GM12878 (cell line): ENCODE results near the gene NEURL3. TPM values are rescaled to one million over a fixed set of nuclear protein-coding genes. Genes with fewer than 3 reads are reported as not detected.

Experiments used
- ATAC-seq: fragments of 200-7000 bp; cut with Tn5 transposase; 3 replicates; pipeline ENCODE4 v1.9.1; 2020; ENCODE audit warnings: mild to moderate bottlenecking, moderate library complexity
- BruUV-seq: library from RNA; stranded (reverse); fragments of 400-500 nt; replicated peaks from 2 replicates; lab custom pipeline; 2021; lab: Mats Ljungman, UMichigan
- CTCF ChIA-PET: fragments of 300-600 bp; sonication (Branson Sonifier 250); formaldehyde crosslinking; extraction: SDS; loops from one replicate; lab custom pipeline; 2021; ENCODE audit warnings: inconsistent platforms; lab: Yijun Ruan, JAX
- POLR2A ChIA-PET: fragments of 350-600 bp; formaldehyde crosslinking; extraction: SDS; loops from one replicate; lab custom pipeline; 2021; ENCODE audit warnings: inconsistent platforms; lab: Charles Lee
- RAD21 ChIA-PET: fragments of 300-600 bp; sonication (Branson Sonifier 250); formaldehyde crosslinking; loops from one replicate; lab custom pipeline; 2023; ENCODE audit warnings: antibody characterized with exemption; ENCODE audit not compliant: unreplicated experiment; lab: Charles Lee
- SMC1A ChIA-PET: fragments of 300-600 bp; sonication (Branson Sonifier 250); formaldehyde crosslinking; loops from one replicate; lab custom pipeline; 2023; ENCODE audit not compliant: unreplicated experiment, uncharacterized antibody; lab: Charles Lee
- DNase-seq: peaks from one replicate; pipeline ENCODE4 v3.0.0-alpha.2; 2011; ENCODE audit warnings: low read depth, low spot score
- FAIRE-seq: peaks from 3 replicates; lab custom pipeline; 2011; peaks lifted over from hg19 to GRCh38; lab: Jason Lieb, UNC
- H2AFZ ChIP-seq: 2 replicates; pipeline ENCODE4 v1.6.0; 2011; ENCODE audit warnings: low read depth, low read length, control low read depth; ENCODE audit not compliant: control insufficient read depth
- H3K27ac ChIP-seq: 2 replicates; pipeline ENCODE4 v1.5.1; 2011; ENCODE audit warnings: control low read depth; ENCODE audit not compliant: control insufficient read depth, insufficient read depth
- H3K27me3 ChIP-seq, 2 experiments: replicated peaks in 1 of 2; 2 replicates each; pipeline versions ENCODE4 v1.6.0 to v1.6.1; 2011; ENCODE audit warnings: low read length in 1 of 2; ENCODE audit not compliant: control insufficient read depth in 2 of 2, insufficient read depth in 2 of 2
- H3K36me3 ChIP-seq, 2 experiments: 2 replicates each; pipeline ENCODE4 v1.5.1; 2011; ENCODE audit warnings: low read length in 1 of 2; ENCODE audit not compliant: control insufficient read depth in 2 of 2, insufficient read depth in 2 of 2
- H3K4me1 ChIP-seq: 2 replicates; pipeline ENCODE4 v1.6.1; 2011; ENCODE audit warnings: mild to moderate bottlenecking, low read length, moderate library complexity, mixed read lengths; ENCODE audit not compliant: control insufficient read depth, insufficient read depth
- H3K4me2 ChIP-seq: 2 replicates; pipeline ENCODE4 v1.6.0; 2011; ENCODE audit warnings: control low read depth; ENCODE audit not compliant: control insufficient read depth, insufficient read depth
- H3K4me3 ChIP-seq: fragments of 200-600 bp; sonication (generic); 2 replicates; pipeline ENCODE4 v1.5.1; 2016
- H3K79me2 ChIP-seq: 2 replicates; pipeline ENCODE4 v1.6.0; 2011; ENCODE audit warnings: low read length; ENCODE audit not compliant: control insufficient read depth, insufficient read depth
- H3K9ac ChIP-seq: 2 replicates; pipeline ENCODE4 v1.8.0; 2011; ENCODE audit warnings: low read length, control low read depth, mixed read lengths; ENCODE audit not compliant: control insufficient read depth, insufficient read depth
- H3K9me3 ChIP-seq: replicated peaks from 3 replicates; pipeline ENCODE4 v1.5.1; 2011; ENCODE audit warnings: mild to moderate bottlenecking, low read length; ENCODE audit not compliant: control insufficient read depth, insufficient read depth
- H4K20me1 ChIP-seq: 2 replicates; pipeline ENCODE4 v1.6.0; 2011; ENCODE audit not compliant: control insufficient read depth, insufficient read depth
- BCL3 ChIP-seq: IDR thresholded peaks from 2 replicates; pipeline ENCODE4 v1.6.1; 2011; ENCODE audit warnings: borderline replicate concordance, low read depth, mild to moderate bottlenecking, moderate library complexity, low read length; ENCODE audit not compliant: insufficient read depth, poor library complexity, severe bottlenecking
- CUX1 ChIP-seq: IDR thresholded peaks from 2 replicates; pipeline ENCODE4 v1.6.1; 2012; ENCODE audit warnings: improper control_type of control experiment, low read depth, low read length; ENCODE audit not compliant: insufficient replicate concordance
- EED ChIP-seq: sonication (generic); IDR thresholded peaks from 2 replicates; pipeline ENCODE4 v1.6.1; 2016; ENCODE audit warnings: antibody characterized with exemption, low read depth
- GATAD2B ChIP-seq: fragments of 450-650 bp; conservative IDR thresholded peaks from 2 replicates; pipeline ENCODE4 v1.6.1; 2017; ENCODE audit warnings: low read depth, mild to moderate bottlenecking, moderate library complexity
- IKZF1 ChIP-seq: fragments of 450-650 bp; conservative IDR thresholded peaks from 2 replicates; pipeline ENCODE4 v1.6.1; 2017; ENCODE audit warnings: antibody characterized with exemption, mild to moderate bottlenecking
- MYB ChIP-seq: fragments of 150-350 bp; IDR thresholded peaks from 2 replicates; pipeline ENCODE4 v1.6.1; 2014; ENCODE audit warnings: mild to moderate bottlenecking, low read depth, low read length, borderline replicate concordance
- MYC ChIP-seq: IDR thresholded peaks from 2 replicates; pipeline ENCODE4 v1.6.1; 2011; ENCODE audit warnings: mild to moderate bottlenecking, low read length, moderate library complexity, inconsistent platforms; ENCODE audit not compliant: insufficient read depth, insufficient replicate concordance, insufficient read length, severe bottlenecking
- NFYA ChIP-seq: IDR thresholded peaks from 2 replicates; pipeline ENCODE4 v1.6.1; 2011; ENCODE audit warnings: low read depth, mild to moderate bottlenecking, low read length, improper control_type of control experiment, borderline replicate concordance
- NR2C2 ChIP-seq: IDR thresholded peaks from 2 replicates; pipeline ENCODE4 v1.6.1; 2011; ENCODE audit warnings: borderline replicate concordance, low read depth; ENCODE audit not compliant: control insufficient read depth, insufficient read length
- POU2F2 ChIP-seq: IDR thresholded peaks from 3 replicates; pipeline ENCODE4 v1.6.1; 2011; ENCODE audit warnings: low read depth, mild to moderate bottlenecking, low read length, borderline replicate concordance
- RB1 ChIP-seq: fragments of 450-650 bp; formaldehyde crosslinking; IDR thresholded peaks from 2 replicates; pipeline ENCODE4 v1.6.1; 2017; ENCODE audit warnings: mild to moderate bottlenecking, borderline replicate concordance
- YBX1 ChIP-seq: fragments of 450-650 bp; IDR thresholded peaks from 2 replicates; pipeline ENCODE4 v1.6.1; 2016; ENCODE audit warnings: antibody characterized with exemption
- ZNF24 ChIP-seq: fragments of 450-650 bp; IDR thresholded peaks from 2 replicates; pipeline ENCODE4 v1.6.1; 2017; ENCODE audit warnings: antibody characterized with exemption, mild to moderate bottlenecking
- WGBS: methylation state at CpG from one replicate; pipeline ENCODE4 v1.1.6; 2016; ENCODE audit warnings: low lambda C conversion rate; ENCODE audit not compliant: insufficient replicate concordance, insufficient coverage; ENCODE audit errors: missing lambda C conversion rate; 5-methylcytosine and 5-hydroxymethylcytosine counted together
- in situ Hi-C: fragments of 300-500 bp; cut with MboI; formaldehyde crosslinking; loops from 9 replicates; pipeline ENCODE4 v1.14.3; 2018; ENCODE audit warnings: mixed read lengths
- intact Hi-C: fragments of 100-400 bp; cut with micrococcal nuclease; formaldehyde crosslinking; loops from one replicate; pipeline ENCODE4 v1.14.2; 2022; ENCODE audit not compliant: unreplicated experiment
- polyA plus RNA-seq, 11 experiments: library from polyadenylated mRNA; depleted of rRNA in 4 of 11; unstranded in 6 of 11; stranded (reverse) in 5 of 11; fragments of >200 nt; fragmentation: Nextera tagmentation in 4 of 11; fragmentation: Illumina TruSeq in 1 of 11; extraction: Ambion mirVana in 4 of 11; extraction: Trizol in 1 of 11; gene quantifications; 1 replicate in 1 of 11; 2 replicates in 10 of 11; pipeline versions ENCODE4 v1.2.1 to v1.2.3, GENCODE V29; 2011 to 2016; ENCODE audit warnings: inconsistent platforms in 2 of 11, missing spikeins in 2 of 11, low read depth in 1 of 11
- total RNA-seq, 4 experiments: library from RNA; depleted of rRNA in 3 of 4; stranded (reverse); fragments of >200 nt in 3 of 4; fragmentation: Illumina TruSeq in 1 of 4; extraction: Trizol in 1 of 4; gene quantifications; 2 replicates each; pipeline versions ENCODE4 v1.2.1 to v1.2.3, GENCODE V29; 2013 to 2021

Gene NEURL3
- total and polyA plus RNA-seq, 10 of the 15 experiments (the other 5 are each of a cell fraction or from before 2014, with no cell fraction given), result 0.03 to 6.3 (median 0.47) TPM

- ChIA-PET CTCF (interaction anchor here (0.6 to 3.5 kb wide), 13 partner anchors 10 to 536 kb away, joined by 3 to 30 read pairs (median 6); partner anchors contain the start of genes ARID5A and CNNM4), POLR2A (interaction anchor here (0.6 to 7.9 kb wide), 9 partner anchors 11 to 371 kb away, joined by 3 to 106 read pairs (median 3); partner anchors contain the start of gene ARID5A), SMC1A (interaction anchor here (0.6 to 4.1 kb wide), 13 partner anchors 10 to 337 kb away, joined by 3 to 48 read pairs (median 4); partner anchors contain the start of gene ARID5A), RAD21 (interaction anchor here (0.7 to 7.4 kb wide), 14 partner anchors 9 to 380 kb away, joined by 3 to 60 read pairs (median 4); partner anchors contain the start of genes ANKRD39 and ARID5A)
- Histone ChIP-seq H3K36me3 (no peaks in the 10 kb centered on the region), H3K9ac (peak overlapping the region; percentile 51; the same call in 1 of the 2 replicates), H4K20me1 (no peaks in the 10 kb centered on the region), H2AFZ (peak overlapping the region; percentile 8; the same call in 1 of the 2 replicates), H3K27me3 (no peaks in the 10 kb centered on the region), H3K27ac (peak overlapping the region; percentile 72), H3K9me3 (no peaks in the 10 kb centered on the region), H3K4me1 (peaks cover 88% of the 10 kb centered on the region), H3K79me2 (peaks cover 3% of the 10 kb centered on the region), H3K4me3 (0 out of 2 replicates have a peak overlapping the region, but pooled peaks have one; percentile 39), H3K4me2 (peak overlapping the region; percentile 74)
- intact Hi-C loops, result loop anchor here (1.0 to 5.0 kb wide), 2 partner anchors 10 to 381 kb away; partner anchors contain the start of gene DUSP2
- DNase-seq, result peak; percentile 72
- ATAC-seq, result peak; percentile 36
- TSS peak; percentile 93 for BruUV-seq
- no peak for FAIRE-seq
- 2% methylated on average over 14 of the region's 14 CpGs for WGBS
- in situ Hi-C loops, result no loop called here
- TF ChIP-seq ZNF24 (no peak), GATAD2B (peak; percentile 24; the same call in 1 of the 2 replicates), NFYA (no peak), MYC (no peak), MYB (peak; percentile 62; the same call in 1 of the 2 replicates), POU2F2 (no peak), BCL3 (peak; percentile 50), CUX1 (peak; percentile 89), RB1 (peak; percentile 54; the same call in 1 of the 2 replicates), YBX1 (no peak), IKZF1 (no peak; the same call in 1 of the 2 replicates), EED (peak; percentile 64), NR2C2 (no peak)
Measured at GRCh38 chr2:96528006-96528699, 23.0 kb upstream of the NEURL3 start.
